DND-41 (cell line): ENCODE measurements around the gene RNU2-63P.

Source experiments
- ATAC-seq: fragments of 200-7000 bp; cut with Tn5 transposase; 3 replicates; pipeline ENCODE4 v1.9.1; 2021; ENCODE audit warnings: low read depth; ENCODE audit not compliant: insufficient read depth
- DNase-seq: peaks from one replicate; pipeline ENCODE4 v3.0.0-alpha.2; 2020
- H2AFZ ChIP-seq: 2 replicates; pipeline ENCODE4 v1.6.0; 2012; ENCODE audit warnings: low read depth, low read length
- H3K27ac ChIP-seq: 2 replicates; pipeline ENCODE4 v1.5.1; 2012; ENCODE audit warnings: low read length, inconsistent platforms
- H3K27me3 ChIP-seq: fragments of 200-600 bp; sonication (generic); 2 replicates; pipeline ENCODE4 v1.6.0; 2012; ENCODE audit warnings: low read length, mild to moderate bottlenecking, inconsistent platforms; ENCODE audit not compliant: insufficient read depth, poor library complexity
- H3K36me3 ChIP-seq: 2 replicates; pipeline ENCODE4 v1.5.1; 2012; ENCODE audit warnings: low read length, inconsistent platforms; ENCODE audit not compliant: insufficient read depth
- H3K4me1 ChIP-seq: 2 replicates; pipeline ENCODE4 v1.5.1; 2012; ENCODE audit warnings: mild to moderate bottlenecking, low read length; ENCODE audit not compliant: insufficient read depth
- H3K4me2 ChIP-seq: 2 replicates; pipeline ENCODE4 v1.6.0; 2012; ENCODE audit warnings: mild to moderate bottlenecking, moderate library complexity, low read length, inconsistent platforms; ENCODE audit not compliant: insufficient read depth
- H3K4me3 ChIP-seq, 2 experiments: fragments of 200-600 bp in 1 of 2; shearing (Covaris generic) in 1 of 2; 2 replicates each; pipeline ENCODE4 v1.5.1; 2012 to 2016; ENCODE audit warnings: inconsistent platforms in 2 of 2, low read length in 2 of 2, mild to moderate bottlenecking in 2 of 2, low read depth in 1 of 2, moderate library complexity in 1 of 2
- H3K79me2 ChIP-seq: 2 replicates; pipeline ENCODE4 v1.6.0; 2012; ENCODE audit warnings: low read length, inconsistent platforms; ENCODE audit not compliant: insufficient read depth
- H3K9ac ChIP-seq: 2 replicates; pipeline ENCODE4 v1.6.0; 2012; ENCODE audit warnings: low read depth, mild to moderate bottlenecking, inconsistent platforms, low read length, moderate library complexity
- H3K9me3 ChIP-seq: 2 replicates; pipeline ENCODE4 v1.5.1; 2012; ENCODE audit warnings: low read length, moderate library complexity, mild to moderate bottlenecking, inconsistent platforms; ENCODE audit not compliant: insufficient read depth, severe bottlenecking
- H4K20me1 ChIP-seq: 2 replicates; pipeline ENCODE4 v1.6.0; 2012; ENCODE audit warnings: low read length; ENCODE audit not compliant: insufficient read depth
- CTCF ChIP-seq: IDR thresholded peaks from 2 replicates; pipeline ENCODE4 v1.5.1; 2012; ENCODE audit warnings: borderline replicate concordance, low read length, moderate library complexity, mild to moderate bottlenecking; ENCODE audit not compliant: poor library complexity, severe bottlenecking; ENCODE audit errors: extremely low read depth
- EZH2 ChIP-seq: IDR thresholded peaks from 3 replicates; pipeline ENCODE4 v1.6.1; 2012; ENCODE audit warnings: borderline replicate concordance, low read depth, mild to moderate bottlenecking, moderate library complexity, low read length, inconsistent platforms; ENCODE audit not compliant: severe bottlenecking

Gene RNU2-63P

GRCh38 chr2:88027697-88028389 is 11.5 kb upstream of the RNU2-63P start:
- H3K4me1 ChIP-seq: no peaks in the 10 kb centered on the region
- H3K9ac ChIP-seq: no peak overlapping the region
- H4K20me1 ChIP-seq: no peaks in the 10 kb centered on the region
- H2AFZ ChIP-seq: no peak overlapping the region
- H3K79me2 ChIP-seq: no peaks in the 10 kb centered on the region
- no peaks in the 10 kb centered on the region for H3K27me3 ChIP-seq
- H3K36me3 ChIP-seq: peaks cover 21% of the 10 kb centered on the region
- no peak for TF ChIP-seq EZH2
- TF ChIP-seq CTCF: no peak
- ATAC-seq (no peak), DNase-seq (no peak)
- no peak overlapping the region for H3K27ac ChIP-seq
- no peaks in the 10 kb centered on the region for H3K9me3 ChIP-seq
- H3K4me3 ChIP-seq: no peak overlapping the region
- H3K4me2 ChIP-seq: no peak overlapping the region

DNA sequence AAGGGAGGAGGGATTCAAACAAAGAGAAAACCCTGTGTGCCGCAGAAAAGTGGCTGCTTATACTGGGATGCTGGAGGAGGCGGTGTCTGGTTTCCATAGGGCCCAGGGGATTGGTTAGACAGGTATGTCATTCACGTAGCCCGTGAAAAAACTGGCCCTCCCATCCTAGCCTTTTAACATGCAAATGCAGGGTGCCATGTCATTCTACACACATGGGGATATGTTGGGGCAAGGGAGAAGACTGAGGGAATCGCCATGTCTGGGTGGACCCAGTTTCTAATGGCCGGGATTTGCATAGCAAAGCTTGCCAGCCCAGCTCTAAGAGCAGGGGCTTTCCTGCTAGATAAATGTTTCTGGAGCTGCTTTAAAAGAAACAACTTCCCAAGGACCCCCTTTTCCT is 8.2 kb upstream of the RNU2-63P start:
- peaks cover 9% of the 10 kb centered on the region; the same call in 1 of the 2 replicates for H3K36me3 ChIP-seq
- no peaks in the 10 kb centered on the region for H4K20me1 ChIP-seq
- no peak overlapping the region for H3K9ac ChIP-seq
- H3K27me3 ChIP-seq: no peaks in the 10 kb centered on the region
- ATAC-seq (no peak), DNase-seq (no peak)
- no peak overlapping the region for H2AFZ ChIP-seq
- H3K79me2 ChIP-seq: no peaks in the 10 kb centered on the region
- no peaks in the 10 kb centered on the region for H3K4me1 ChIP-seq
- peaks cover 2% of the 10 kb centered on the region for H3K9me3 ChIP-seq
- H3K4me2 ChIP-seq: no peak overlapping the region
- TF ChIP-seq CTCF: no peak
- no peak overlapping the region for H3K4me3 ChIP-seq
- no peak overlapping the region for H3K27ac ChIP-seq

GRCh38 chr2:88022669-88022921 is 6.2 kb upstream of the RNU2-63P start:
- no peak overlapping the region for H3K4me2 ChIP-seq
- no peaks in the 10 kb centered on the region for H4K20me1 ChIP-seq

More at GRCh38 chr2:88022669-88022921, 6.2 kb upstream of the RNU2-63P start:
- Histone ChIP-seq H3K4me3 (no peak overlapping the region), H3K36me3 (no peaks in the 10 kb centered on the region), H3K27me3 (no peaks in the 10 kb centered on the region), H3K4me1 (no peaks in the 10 kb centered on the region), H3K79me2 (no peaks in the 10 kb centered on the region), H3K9ac (no peak overlapping the region), H3K9me3 (peaks cover 11% of the 10 kb centered on the region), H2AFZ (no peak overlapping the region), H3K27ac (no peak overlapping the region)
- ATAC-seq (no peak), DNase-seq (no peak)
- no peak for TF ChIP-seq CTCF
- TF ChIP-seq EZH2: no peak
